Stomach (tissue), 9 donors: ENCODE results near the gene MLLT10. TPM values are rescaled to one million over a fixed set of nuclear protein-coding genes. Genes with fewer than 3 reads are reported as not detected.

ENCODE experiments used
- DNase-seq, 2 donors: peaks; one replicate each; pipeline versions ENCODE4 v3.0.0 to v3.0.0-alpha.2; 2013 to 2019
- H3K27ac ChIP-seq, 5 donors: fragments of 200-600 bp in 4 of 5; sonication (generic) in 4 of 5; one replicate each; pipeline ENCODE4 v1.5.1; 2013 to 2019; ENCODE audit warnings: mild to moderate bottlenecking in 1 of 5, moderate library complexity in 1 of 5
- H3K27me3 ChIP-seq, 3 donors: fragments of 200-600 bp; sonication (generic); one replicate each; pipeline ENCODE4 v1.5.1; 2017 to 2019; ENCODE audit warnings: mixed run types in 1 of 3
- H3K36me3 ChIP-seq, 4 donors: fragments of 200-600 bp; sonication (generic); 1 replicate in 3 of 4; 2 replicates in 1 of 4; pipeline ENCODE4 v1.5.1; 2016 to 2019
- H3K4me1 ChIP-seq, 4 donors: fragments of 200-600 bp; sonication (generic); one replicate each; pipeline ENCODE4 v1.5.1; 2016 to 2019
- H3K4me3 ChIP-seq, 4 donors: fragments of 200-600 bp; sonication (generic) in 3 of 4; one replicate each; pipeline ENCODE4 v1.5.1; 2016 to 2019; ENCODE audit warnings: mild to moderate bottlenecking in 1 of 4
- H3K9me3 ChIP-seq, 4 donors: fragments of 200-600 bp; sonication (generic); one replicate each; pipeline ENCODE4 v1.5.1; 2016 to 2019
- EP300 ChIP-seq: sonication (generic); formaldehyde crosslinking; IDR thresholded peaks from one replicate; pipeline ENCODE4 v1.6.1; 2017; ENCODE audit warnings: antibody characterized with exemption
- POLR2A ChIP-seq, 4 donors: fragments of 450-650 bp; IDR thresholded peaks; one replicate each; pipeline ENCODE4 v1.6.1; 2016; ENCODE audit warnings: antibody characterized with exemption in 4 of 4, control low read depth in 2 of 4, mild to moderate bottlenecking in 1 of 4, moderate library complexity in 1 of 4
- POLR2AphosphoS5 ChIP-seq, 3 donors: sonication (generic); formaldehyde crosslinking; IDR thresholded peaks; one replicate each; pipeline ENCODE4 v1.6.1; 2016; ENCODE audit warnings: antibody characterized with exemption in 3 of 3
- WGBS, 5 donors: extraction: QIAGEN DNeasy Blood & Tissue Kit in 3 of 5; methylation state at CpG; one replicate each; pipeline versions ENCODE4 v1.1.5 to v1.1.7; 2013 to 2018; 5-methylcytosine and 5-hydroxymethylcytosine counted together
- intact Hi-C: fragments of 100-400 bp; cut with DNase I; formaldehyde crosslinking; loops from one replicate; pipeline ENCODE4 v1.15.1; 2023; ENCODE audit warnings: low total_unique reads
- polyA plus RNA-seq, 3 donors: library from polyadenylated mRNA; stranded (reverse); fragments of 200-250 nt; gene quantifications; one replicate each; pipeline ENCODE4 v1.2.3, GENCODE V29; 2013
- total RNA-seq, 5 donors: library from RNA; depleted of rRNA; stranded (reverse); fragments of >200 nt; gene quantifications; one replicate each; pipeline versions ENCODE4 v1.1.0 to v1.2.3, GENCODE V29; 2014 to 2016
- TF ChIP-seq, protein P1 (sequence below), 7 experiments: fragments of 450-650 bp in 4 of 7; fragments of 200-600 bp in 3 of 7; sonication (generic) in 3 of 7; IDR thresholded peaks; one replicate each; pipeline ENCODE4 v1.5.1; 2016 to 2019; ENCODE audit warnings: antibody characterized with exemption in 7 of 7, control low read depth in 2 of 7, mild to moderate bottlenecking in 1 of 7
- donor health status: healthy with polysubstance abuse.
- donor health status: Bipolar disorder and iron deficiency.
- donor health status: healthy.

MLLT10 gene
- total and polyA plus RNA-seq, 8 donors = 12.8 to 76.9 (median 23.8) TPM

DNA sequence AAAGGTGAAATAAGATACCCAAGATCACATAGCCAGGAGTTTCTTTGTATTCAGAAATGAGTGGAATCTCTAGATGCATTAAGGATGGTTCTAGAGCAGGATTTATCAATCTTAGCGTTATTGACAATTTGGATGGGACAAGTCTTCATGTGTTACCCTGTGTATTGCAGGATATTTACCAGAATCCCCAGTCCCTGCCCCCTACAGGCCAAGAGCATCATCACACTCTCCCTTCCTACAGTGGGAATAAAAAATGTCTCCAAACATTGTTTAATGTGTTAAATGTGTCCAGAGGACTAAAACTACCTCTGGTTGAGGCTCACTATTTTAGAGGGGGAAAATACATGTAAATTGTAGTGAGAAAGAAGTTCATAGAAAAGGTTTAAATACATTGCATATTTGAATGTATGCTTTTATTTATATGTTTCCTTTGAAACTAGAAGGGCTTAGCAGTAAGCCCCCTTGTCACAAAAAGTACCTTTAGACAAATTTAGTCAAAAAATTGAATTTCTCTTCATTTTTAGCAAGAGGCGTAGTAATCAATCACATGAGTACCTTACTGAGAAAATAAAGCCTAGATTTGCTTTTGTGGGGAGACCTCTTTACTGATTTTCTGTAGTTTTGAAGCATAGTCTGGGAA lies 141.2 kb downstream of the MLLT10 start:
- intact Hi-C loops = no loop called here
- DNase-seq = peak in 1 of 2 donors; percentile 48
- Histone ChIP-seq H3K9me3 (no peaks in the 10 kb centered on the region), H3K4me3 (no peak overlapping the region), H3K4me1 (no peaks in the 10 kb centered on the region), H3K27ac (no peak overlapping the region), H3K27me3 (no peaks in the 10 kb centered on the region), H3K36me3 (peaks cover 2 to 17% (median 8%) of the 10 kb centered on the region in 4 donors)
- WGBS, 5 donors = 83 to 92% (median 86%) methylated on average over 2 of the region's 2 CpGs
- TF ChIP-seq POLR2AphosphoS5 (IDR thresholded peaks at IDR 0.05) (no peak), POLR2A (IDR thresholded peaks at IDR 0.05) (no peak)
- TF ChIP-seq, protein P1, sequence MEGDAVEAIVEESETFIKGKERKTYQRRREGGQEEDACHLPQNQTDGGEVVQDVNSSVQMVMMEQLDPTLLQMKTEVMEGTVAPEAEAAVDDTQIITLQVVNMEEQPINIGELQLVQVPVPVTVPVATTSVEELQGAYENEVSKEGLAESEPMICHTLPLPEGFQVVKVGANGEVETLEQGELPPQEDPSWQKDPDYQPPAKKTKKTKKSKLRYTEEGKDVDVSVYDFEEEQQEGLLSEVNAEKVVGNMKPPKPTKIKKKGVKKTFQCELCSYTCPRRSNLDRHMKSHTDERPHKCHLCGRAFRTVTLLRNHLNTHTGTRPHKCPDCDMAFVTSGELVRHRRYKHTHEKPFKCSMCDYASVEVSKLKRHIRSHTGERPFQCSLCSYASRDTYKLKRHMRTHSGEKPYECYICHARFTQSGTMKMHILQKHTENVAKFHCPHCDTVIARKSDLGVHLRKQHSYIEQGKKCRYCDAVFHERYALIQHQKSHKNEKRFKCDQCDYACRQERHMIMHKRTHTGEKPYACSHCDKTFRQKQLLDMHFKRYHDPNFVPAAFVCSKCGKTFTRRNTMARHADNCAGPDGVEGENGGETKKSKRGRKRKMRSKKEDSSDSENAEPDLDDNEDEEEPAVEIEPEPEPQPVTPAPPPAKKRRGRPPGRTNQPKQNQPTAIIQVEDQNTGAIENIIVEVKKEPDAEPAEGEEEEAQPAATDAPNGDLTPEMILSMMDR (IDR thresholded peaks at IDR 0.05) = peak in 4 of 7 experiments; percentile 27 to 68 (median 50)

DNA sequence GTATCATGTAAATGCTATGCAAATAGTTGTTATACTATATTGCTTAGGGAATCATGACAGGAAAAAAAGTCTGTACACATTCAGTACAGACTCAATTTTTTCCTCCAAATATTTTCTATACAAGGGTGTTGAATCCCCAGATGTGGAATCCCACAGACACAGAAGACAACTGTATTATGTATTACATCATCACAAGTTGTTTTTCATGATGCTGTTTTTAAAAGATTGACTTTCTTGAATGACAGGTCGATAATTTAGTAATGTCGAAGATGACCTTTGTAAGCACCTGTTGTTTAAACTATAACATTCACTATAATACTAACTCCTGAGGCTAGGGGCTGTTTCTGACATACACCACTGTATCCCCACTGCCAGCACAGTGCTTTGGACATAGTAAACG lies 143.5 kb downstream of the MLLT10 start:
- intact Hi-C loops = no loop called here
- Histone ChIP-seq H3K9me3 (no peaks in the 10 kb centered on the region), H3K27ac (no peak overlapping the region), H3K4me1 (no peaks in the 10 kb centered on the region), H3K27me3 (no peaks in the 10 kb centered on the region), H3K36me3 (peaks cover 2 to 9% (median 8%) of the 10 kb centered on the region in 4 donors), H3K4me3 (no peak overlapping the region)
- WGBS, 5 donors = 91 to 97% (median 95%) methylated on average over 3 of the region's 3 CpGs
- TF ChIP-seq POLR2A (IDR thresholded peaks at IDR 0.05) (no peak), POLR2AphosphoS5 (IDR thresholded peaks at IDR 0.05) (no peak), EP300 (no peak)
- TF ChIP-seq, protein P1 (IDR thresholded peaks at IDR 0.05) = no peak
- no peak for DNase-seq

DNA sequence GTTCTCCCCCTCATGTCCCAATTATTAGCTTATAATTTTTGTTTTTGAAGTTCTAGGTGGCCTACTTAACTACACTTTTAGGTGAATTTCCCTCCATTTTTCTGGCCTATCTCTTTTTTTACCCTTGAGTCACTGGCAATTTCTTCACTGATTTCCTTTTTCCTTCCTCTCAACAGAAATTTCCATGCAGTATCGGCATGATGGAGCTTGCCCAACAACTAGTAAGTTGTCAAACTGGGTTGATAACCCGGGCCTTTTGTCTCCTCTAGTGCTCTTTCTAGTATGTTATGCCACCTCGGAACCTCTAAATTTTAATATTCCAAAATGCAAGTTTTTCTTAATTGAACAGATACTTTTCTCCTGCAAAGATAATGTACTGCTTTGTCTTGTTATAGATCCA lies 147.1 kb downstream of the MLLT10 start:
- H3K27ac ChIP-seq = no peak overlapping the region
- no peaks in the 10 kb centered on the region for H3K9me3 ChIP-seq
- H3K4me3 ChIP-seq = no peak overlapping the region
- 83 to 92% (median 87%) methylated on average over 3 of the region's 3 CpGs for whole genome bisulfite sequencing, 5 donors
- DNase-seq = no peak
- H3K4me1 ChIP-seq = no peaks in the 10 kb centered on the region
- no peak for TF ChIP-seq POLR2A (IDR thresholded peaks at IDR 0.05)
- TF ChIP-seq EP300 = no peak
- no peak for TF ChIP-seq POLR2AphosphoS5 (IDR thresholded peaks at IDR 0.05)
- TF ChIP-seq, protein P1 (IDR thresholded peaks at IDR 0.05) = no peak
- H3K36me3 ChIP-seq = peaks cover 0 to 10% (median 2%) of the 10 kb centered on the region in 4 donors
- no peaks in the 10 kb centered on the region for H3K27me3 ChIP-seq
- intact Hi-C loops = no loop called here

DNA sequence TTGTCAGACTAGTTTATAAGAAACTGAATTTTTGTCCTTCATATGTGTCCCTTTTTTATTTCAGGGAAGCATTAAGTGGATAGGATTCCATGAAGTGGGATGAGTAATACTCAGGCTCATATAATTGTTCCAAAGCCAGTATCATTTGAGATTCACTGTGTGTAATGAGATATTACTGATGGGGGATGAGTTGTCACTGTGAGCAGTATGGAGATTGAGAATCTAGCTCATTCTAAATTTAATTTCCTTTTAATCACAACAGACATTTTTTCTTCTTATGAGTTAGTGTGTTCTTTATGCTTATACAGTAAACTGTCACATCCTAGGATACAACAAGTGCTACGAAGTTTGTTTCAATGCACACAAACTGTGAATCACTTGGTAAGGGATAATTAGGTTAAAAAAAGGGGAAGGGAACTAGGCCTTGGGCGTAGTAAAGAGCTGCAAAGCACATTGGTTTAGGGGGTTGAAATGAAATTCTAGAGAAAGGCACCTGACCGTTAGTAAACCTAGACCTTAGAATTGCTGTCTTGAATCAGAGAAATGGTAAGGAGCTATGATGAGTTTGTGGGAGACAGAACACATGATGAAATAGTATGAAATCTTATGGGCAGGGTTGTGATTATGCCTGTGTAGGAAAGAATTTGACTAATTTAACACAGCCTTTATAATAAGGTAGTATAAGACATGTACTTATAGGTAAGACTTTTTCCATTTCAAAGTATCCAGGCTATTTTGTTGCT lies 153.4 kb downstream of the MLLT10 start:
- intact Hi-C loops = no loop called here
- Histone ChIP-seq H3K4me3 (no peak overlapping the region), H3K4me1 (no peaks in the 10 kb centered on the region), H3K27ac (no peak overlapping the region), H3K9me3 (no peaks in the 10 kb centered on the region), H3K36me3 (peaks cover 0 to 19% (median 13%) of the 10 kb centered on the region in 4 donors), H3K27me3 (no peaks in the 10 kb centered on the region)
- 94 to 99% (median 95%) methylated on average over 3 of the region's 3 CpGs for WGBS, 5 donors
- no peak for DNase-seq
- TF ChIP-seq POLR2AphosphoS5 (IDR thresholded peaks at IDR 0.05) = no peak
- TF ChIP-seq, protein P1 (IDR thresholded peaks at IDR 0.05) = no peak
- TF ChIP-seq EP300 = no peak
- no peak for TF ChIP-seq POLR2A (IDR thresholded peaks at IDR 0.05)
